NT2/D1 (cell line): ENCODE data around the gene ARSB.

Source experiments
- SUZ12 ChIP-seq: IDR thresholded peaks from 2 replicates; pipeline ENCODE4 v1.6.1; 2011; ENCODE audit not compliant: insufficient read length, insufficient read depth; ENCODE audit errors: extremely low read depth
- YY1 ChIP-seq: IDR thresholded peaks from 2 replicates; pipeline ENCODE4 v1.6.1; 2011; ENCODE audit not compliant: insufficient read length, insufficient read depth
- ZNF274 ChIP-seq: IDR thresholded peaks from 2 replicates; pipeline ENCODE4 v1.6.1; 2011; ENCODE audit warnings: mild to moderate bottlenecking, low read depth, low read length

DNA sequence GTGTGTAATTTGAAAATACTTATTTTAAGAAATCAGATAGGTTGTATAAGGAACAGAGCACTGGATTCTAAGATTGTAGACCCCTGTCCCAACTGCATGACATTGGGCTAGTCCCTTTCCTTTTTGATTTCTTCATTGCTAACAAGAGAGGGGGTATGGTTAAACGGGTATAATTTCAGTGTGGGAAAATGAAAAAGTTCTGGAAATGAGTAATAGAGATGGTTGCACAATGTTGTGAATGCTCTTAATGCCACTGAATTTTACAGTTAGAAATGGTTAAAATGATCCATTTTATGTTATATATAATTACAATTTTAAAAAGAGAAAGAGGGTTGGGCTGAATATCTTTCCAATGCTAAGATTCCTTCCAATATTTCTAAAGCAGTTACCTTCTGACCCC is 233.2 kb downstream of the ARSB start:
- TF ChIP-seq YY1, result no peak
- TF ChIP-seq ZNF274, result no peak
- TF ChIP-seq SUZ12, result no peak
